Liver (tissue), 9 donors: ENCODE data around the gene PDGFD. TPM values are rescaled to one million over a fixed set of nuclear protein-coding genes. Genes with fewer than 3 reads are reported as not detected.

ENCODE experiments used
- DNase-seq: peaks from one replicate; pipeline ENCODE4 v3.0.0-alpha.2; 2017; ENCODE audit warnings: low spot score
- H3K27ac ChIP-seq, 2 donors: one replicate each; pipeline ENCODE4 v1.7.0; 2013; ENCODE audit warnings: inconsistent platforms in 2 of 2, low read length in 2 of 2, control low read depth in 1 of 2, low read depth in 1 of 2, mild to moderate bottlenecking in 1 of 2
- H3K27me3 ChIP-seq, 4 donors: one replicate each; pipeline versions ENCODE4 v1.6.1 to v1.7.0; 2013; ENCODE audit warnings: low read length in 3 of 4, inconsistent platforms in 1 of 4, mild to moderate bottlenecking in 1 of 4, moderate library complexity in 1 of 4; ENCODE audit not compliant: control insufficient read depth in 4 of 4, insufficient read depth in 4 of 4
- H3K36me3 ChIP-seq, 4 donors: one replicate each; pipeline versions ENCODE4 v1.6.1 to v1.7.0; 2013; ENCODE audit warnings: low read length in 3 of 4, mild to moderate bottlenecking in 3 of 4, low read depth in 1 of 4, moderate library complexity in 1 of 4; ENCODE audit not compliant: control insufficient read depth in 4 of 4, insufficient read depth in 3 of 4
- H3K4me1 ChIP-seq, 4 donors: one replicate each; pipeline versions ENCODE4 v1.6.1 to v1.7.0; 2013; ENCODE audit warnings: low read length in 3 of 4, mild to moderate bottlenecking in 3 of 4, moderate library complexity in 1 of 4; ENCODE audit not compliant: control insufficient read depth in 4 of 4, insufficient read depth in 4 of 4
- H3K4me3 ChIP-seq, 3 donors: one replicate each; pipeline versions ENCODE4 v1.6.1 to v1.7.0; 2013; ENCODE audit warnings: low read length in 3 of 3, control low read depth in 1 of 3, low read depth in 1 of 3, mild to moderate bottlenecking in 1 of 3
- H3K9ac ChIP-seq, 2 donors: one replicate each; pipeline ENCODE4 v1.7.0; 2013; ENCODE audit warnings: low read length in 2 of 2, mild to moderate bottlenecking in 2 of 2, moderate library complexity in 2 of 2, control low read depth in 1 of 2, low read depth in 1 of 2
- H3K9me3 ChIP-seq, 4 donors: one replicate each; pipeline versions ENCODE4 v1.6.1 to v1.7.0; 2013; ENCODE audit warnings: low read length in 3 of 4; ENCODE audit not compliant: control insufficient read depth in 4 of 4
- FOXA1 ChIP-seq: IDR thresholded peaks from 2 replicates; pipeline ENCODE4 v1.6.1; 2016; ENCODE audit warnings: antibody characterized with exemption
- FOXA2 ChIP-seq: IDR thresholded peaks from 2 replicates; pipeline ENCODE4 v1.6.1; 2016; ENCODE audit warnings: antibody characterized with exemption
- GABPA ChIP-seq, 2 donors: IDR thresholded peaks in 1 of 2; conservative IDR thresholded peaks in 1 of 2; 2 replicates each; pipeline ENCODE4 v1.6.1; 2016; ENCODE audit warnings: antibody characterized with exemption in 2 of 2, mild to moderate bottlenecking in 1 of 2, moderate library complexity in 1 of 2
- HNF4G ChIP-seq: IDR thresholded peaks from 2 replicates; pipeline ENCODE4 v1.6.1; 2016; ENCODE audit warnings: antibody characterized with exemption
- JUND ChIP-seq, 2 donors: IDR thresholded peaks; 2 replicates each; pipeline ENCODE4 v1.6.1; 2016; ENCODE audit warnings: antibody characterized with exemption in 2 of 2
- RAD21 ChIP-seq, 2 donors: IDR thresholded peaks; 2 replicates each; pipeline ENCODE4 v1.6.1; 2016; ENCODE audit warnings: antibody characterized with exemption in 2 of 2, mild to moderate bottlenecking in 2 of 2
- RXRA ChIP-seq, 2 donors: IDR thresholded peaks; 2 replicates each; pipeline ENCODE4 v1.6.1; 2017 to 2018; ENCODE audit warnings: antibody characterized with exemption in 2 of 2, mild to moderate bottlenecking in 1 of 2
- TAF1 ChIP-seq: conservative IDR thresholded peaks from 2 replicates; pipeline ENCODE4 v1.6.1; 2016; ENCODE audit warnings: antibody characterized with exemption, mild to moderate bottlenecking
- YY1 ChIP-seq: IDR thresholded peaks from 2 replicates; pipeline ENCODE4 v1.6.1; 2016; ENCODE audit warnings: antibody characterized with exemption, mild to moderate bottlenecking
- WGBS: extraction: QIAGEN DNeasy Blood & Tissue Kit; methylation state at CpG from one replicate; pipeline ENCODE4 v1.1.7; 2013; 5-methylcytosine and 5-hydroxymethylcytosine counted together
- polyA plus RNA-seq, 2 donors: library from polyadenylated mRNA; stranded (reverse) in 1 of 2; unstranded in 1 of 2; fragments of 200-250 nt in 1 of 2; fragments of >200 nt in 1 of 2; fragmentation: Nextera tagmentation in 1 of 2; extraction: Ambion mirVana in 1 of 2; gene quantifications; one replicate each; pipeline versions ENCODE4 v1.2.1 to v1.2.3, GENCODE V29; 2013 to 2015
- total RNA-seq, 2 donors: library from RNA; depleted of rRNA; stranded (reverse); fragments of >200 nt; gene quantifications; one replicate each; pipeline ENCODE4 v1.2.3, GENCODE V29; 2014
- TF ChIP-seq, protein P1 (sequence below): IDR thresholded peaks from 2 replicates; pipeline ENCODE4 v1.6.1; 2016; ENCODE audit warnings: antibody characterized with exemption
- TF ChIP-seq, protein P2 (sequence below): IDR thresholded peaks from 2 replicates; pipeline ENCODE4 v1.6.1; 2016; ENCODE audit warnings: antibody characterized with exemption, mild to moderate bottlenecking
- TF ChIP-seq, protein P3 (sequence below): fragments of 150-350 bp; IDR thresholded peaks from 2 replicates; pipeline ENCODE4 v1.5.1; 2017; ENCODE audit warnings: improper control_type of control experiment, low read depth, low read length; ENCODE audit not compliant: missing input control
- donor health status: healthy.
- donor health status: healthy.
- donor health status: healthy.
- donor health status: healthy.
- donor health status: healthy.

Gene PDGFD
- total and polyA plus RNA-seq, 4 donors = 1.0 to 3.3 (median 2.1) TPM

DNA sequence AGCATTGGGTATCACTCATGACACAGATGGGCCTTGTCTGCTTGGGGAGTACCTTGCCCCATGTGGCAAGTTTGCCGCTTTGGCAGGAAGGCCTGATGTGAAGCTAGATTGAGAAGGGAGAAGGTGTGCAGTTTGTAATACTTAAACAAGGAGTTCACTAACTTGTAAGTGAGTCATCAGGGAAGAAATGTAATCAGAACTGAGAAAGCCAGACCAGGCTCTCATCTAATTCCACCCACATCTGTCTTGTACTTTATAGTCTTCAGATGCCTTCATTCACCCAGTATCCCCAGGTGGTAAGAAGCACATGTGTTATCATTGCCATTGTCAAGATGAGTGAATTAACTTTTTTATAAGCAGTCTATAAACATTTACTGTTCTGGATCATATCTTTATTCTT is 243.5 kb downstream of the PDGFD start (continued):
- TF ChIP-seq RAD21 (IDR thresholded peaks at IDR 0.05) (no peak), FOXA2 (no peak), HNF4G (no peak)

DNA sequence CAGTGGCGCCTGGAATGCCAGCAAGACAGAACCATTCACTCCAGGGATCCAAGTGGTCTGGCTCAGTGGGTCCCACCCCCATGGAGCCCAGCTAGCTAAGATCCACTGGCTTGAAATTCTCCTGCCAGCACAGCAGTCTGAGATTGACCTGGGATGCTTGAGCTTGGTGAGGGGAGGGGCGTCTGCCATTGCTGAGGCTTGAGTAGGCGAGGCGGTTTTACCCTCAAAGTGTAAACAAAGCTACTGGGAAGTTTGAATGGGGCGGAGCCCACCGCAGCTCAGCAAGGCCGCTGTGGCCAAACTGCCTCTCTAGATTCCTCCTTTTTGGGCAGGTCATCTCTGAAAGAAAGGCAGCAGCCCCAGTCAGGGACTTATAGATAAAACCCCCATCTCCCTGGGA is 253.2 kb downstream of the PDGFD start:
- Histone ChIP-seq H3K9ac (no peak overlapping the region), H3K9me3 (no peaks in the 10 kb centered on the region), H3K36me3 (no peaks in the 10 kb centered on the region), H3K4me3 (no peak overlapping the region), H3K27me3 (no peaks in the 10 kb centered on the region), H3K4me1 (no peaks in the 10 kb centered on the region), H3K27ac (no peak overlapping the region)
- TF ChIP-seq RAD21 (IDR thresholded peaks at IDR 0.05) (no peak), TAF1 (no peak), RXRA (IDR thresholded peaks at IDR 0.05) (no peak), GABPA (IDR thresholded peaks at IDR 0.05 in 1 of 2, conservative IDR thresholded peaks at IDR 0.05 in 1 of 2) (no peak), FOXA2 (no peak), FOXA1 (no peak), JUND (IDR thresholded peaks at IDR 0.05) (no peak), HNF4G (no peak), YY1 (no peak)
- TF ChIP-seq, protein P1, sequence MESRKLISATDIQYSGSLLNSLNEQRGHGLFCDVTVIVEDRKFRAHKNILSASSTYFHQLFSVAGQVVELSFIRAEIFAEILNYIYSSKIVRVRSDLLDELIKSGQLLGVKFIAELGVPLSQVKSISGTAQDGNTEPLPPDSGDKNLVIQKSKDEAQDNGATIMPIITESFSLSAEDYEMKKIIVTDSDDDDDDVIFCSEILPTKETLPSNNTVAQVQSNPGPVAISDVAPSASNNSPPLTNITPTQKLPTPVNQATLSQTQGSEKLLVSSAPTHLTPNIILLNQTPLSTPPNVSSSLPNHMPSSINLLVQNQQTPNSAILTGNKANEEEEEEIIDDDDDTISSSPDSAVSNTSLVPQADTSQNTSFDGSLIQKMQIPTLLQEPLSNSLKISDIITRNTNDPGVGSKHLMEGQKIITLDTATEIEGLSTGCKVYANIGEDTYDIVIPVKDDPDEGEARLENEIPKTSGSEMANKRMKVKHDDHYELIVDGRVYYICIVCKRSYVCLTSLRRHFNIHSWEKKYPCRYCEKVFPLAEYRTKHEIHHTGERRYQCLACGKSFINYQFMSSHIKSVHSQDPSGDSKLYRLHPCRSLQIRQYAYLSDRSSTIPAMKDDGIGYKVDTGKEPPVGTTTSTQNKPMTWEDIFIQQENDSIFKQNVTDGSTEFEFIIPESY = no peak
- TF ChIP-seq, protein P2, sequence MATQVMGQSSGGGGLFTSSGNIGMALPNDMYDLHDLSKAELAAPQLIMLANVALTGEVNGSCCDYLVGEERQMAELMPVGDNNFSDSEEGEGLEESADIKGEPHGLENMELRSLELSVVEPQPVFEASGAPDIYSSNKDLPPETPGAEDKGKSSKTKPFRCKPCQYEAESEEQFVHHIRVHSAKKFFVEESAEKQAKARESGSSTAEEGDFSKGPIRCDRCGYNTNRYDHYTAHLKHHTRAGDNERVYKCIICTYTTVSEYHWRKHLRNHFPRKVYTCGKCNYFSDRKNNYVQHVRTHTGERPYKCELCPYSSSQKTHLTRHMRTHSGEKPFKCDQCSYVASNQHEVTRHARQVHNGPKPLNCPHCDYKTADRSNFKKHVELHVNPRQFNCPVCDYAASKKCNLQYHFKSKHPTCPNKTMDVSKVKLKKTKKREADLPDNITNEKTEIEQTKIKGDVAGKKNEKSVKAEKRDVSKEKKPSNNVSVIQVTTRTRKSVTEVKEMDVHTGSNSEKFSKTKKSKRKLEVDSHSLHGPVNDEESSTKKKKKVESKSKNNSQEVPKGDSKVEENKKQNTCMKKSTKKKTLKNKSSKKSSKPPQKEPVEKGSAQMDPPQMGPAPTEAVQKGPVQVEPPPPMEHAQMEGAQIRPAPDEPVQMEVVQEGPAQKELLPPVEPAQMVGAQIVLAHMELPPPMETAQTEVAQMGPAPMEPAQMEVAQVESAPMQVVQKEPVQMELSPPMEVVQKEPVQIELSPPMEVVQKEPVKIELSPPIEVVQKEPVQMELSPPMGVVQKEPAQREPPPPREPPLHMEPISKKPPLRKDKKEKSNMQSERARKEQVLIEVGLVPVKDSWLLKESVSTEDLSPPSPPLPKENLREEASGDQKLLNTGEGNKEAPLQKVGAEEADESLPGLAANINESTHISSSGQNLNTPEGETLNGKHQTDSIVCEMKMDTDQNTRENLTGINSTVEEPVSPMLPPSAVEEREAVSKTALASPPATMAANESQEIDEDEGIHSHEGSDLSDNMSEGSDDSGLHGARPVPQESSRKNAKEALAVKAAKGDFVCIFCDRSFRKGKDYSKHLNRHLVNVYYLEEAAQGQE = no peak
- TF ChIP-seq, protein P3, sequence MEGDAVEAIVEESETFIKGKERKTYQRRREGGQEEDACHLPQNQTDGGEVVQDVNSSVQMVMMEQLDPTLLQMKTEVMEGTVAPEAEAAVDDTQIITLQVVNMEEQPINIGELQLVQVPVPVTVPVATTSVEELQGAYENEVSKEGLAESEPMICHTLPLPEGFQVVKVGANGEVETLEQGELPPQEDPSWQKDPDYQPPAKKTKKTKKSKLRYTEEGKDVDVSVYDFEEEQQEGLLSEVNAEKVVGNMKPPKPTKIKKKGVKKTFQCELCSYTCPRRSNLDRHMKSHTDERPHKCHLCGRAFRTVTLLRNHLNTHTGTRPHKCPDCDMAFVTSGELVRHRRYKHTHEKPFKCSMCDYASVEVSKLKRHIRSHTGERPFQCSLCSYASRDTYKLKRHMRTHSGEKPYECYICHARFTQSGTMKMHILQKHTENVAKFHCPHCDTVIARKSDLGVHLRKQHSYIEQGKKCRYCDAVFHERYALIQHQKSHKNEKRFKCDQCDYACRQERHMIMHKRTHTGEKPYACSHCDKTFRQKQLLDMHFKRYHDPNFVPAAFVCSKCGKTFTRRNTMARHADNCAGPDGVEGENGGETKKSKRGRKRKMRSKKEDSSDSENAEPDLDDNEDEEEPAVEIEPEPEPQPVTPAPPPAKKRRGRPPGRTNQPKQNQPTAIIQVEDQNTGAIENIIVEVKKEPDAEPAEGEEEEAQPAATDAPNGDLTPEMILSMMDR = no peak
- 59% methylated on average over 7 of the region's 7 CpGs for WGBS
- no peak for DNase-seq
